GM19455 (cell line): ENCODE results near the gene MUSTN1.

Experiments used
- ATAC-seq: cut with Tn5 transposase; IDR thresholded peaks from one replicate; pipeline ENCODE4 v1.9.1; 2021; ENCODE audit not compliant: unreplicated experiment

Gene MUSTN1

DNA sequence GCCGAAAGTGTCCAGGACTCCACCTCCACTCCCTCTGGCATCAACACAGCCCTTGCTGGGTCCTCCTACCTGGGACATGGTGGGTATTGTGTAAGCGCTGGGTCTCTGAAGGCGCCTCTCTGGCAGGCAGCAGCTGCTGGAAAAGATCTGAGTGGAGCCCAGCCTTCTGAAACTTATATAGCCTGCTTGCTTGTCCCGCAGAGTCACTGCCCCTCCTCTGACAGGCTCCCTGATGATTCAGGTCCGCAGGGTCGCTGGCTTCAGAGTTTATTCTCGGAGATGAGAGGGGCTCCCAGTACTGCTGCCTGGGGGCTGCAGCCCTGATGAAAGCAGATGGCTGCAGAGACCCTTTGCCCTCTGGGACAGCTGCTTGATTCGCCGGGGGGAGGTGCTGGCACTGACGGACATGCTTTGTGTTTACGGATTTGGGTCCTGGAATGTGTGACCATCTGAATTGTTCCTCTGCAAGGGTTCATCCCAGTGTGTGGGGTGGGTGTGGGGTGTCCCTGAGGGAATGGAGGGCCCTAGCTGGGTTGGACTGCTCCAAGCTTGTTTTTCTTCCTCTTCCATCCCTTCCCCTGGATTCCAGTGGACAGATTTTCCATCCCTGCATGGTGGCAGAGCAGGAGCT lies at the start of gene MUSTN1:
TSS of gene MUSTN1 (minus strand) at position 149 of the 631 bp plus-strand sequence. CDS start at position 78, 71 bp downstream.
- no peak for ATAC-seq

- no peak for ATAC-seq
Observed at GRCh38 chr3:52882377-52882776, 47.6 kb upstream of the MUSTN1 start.

DNA sequence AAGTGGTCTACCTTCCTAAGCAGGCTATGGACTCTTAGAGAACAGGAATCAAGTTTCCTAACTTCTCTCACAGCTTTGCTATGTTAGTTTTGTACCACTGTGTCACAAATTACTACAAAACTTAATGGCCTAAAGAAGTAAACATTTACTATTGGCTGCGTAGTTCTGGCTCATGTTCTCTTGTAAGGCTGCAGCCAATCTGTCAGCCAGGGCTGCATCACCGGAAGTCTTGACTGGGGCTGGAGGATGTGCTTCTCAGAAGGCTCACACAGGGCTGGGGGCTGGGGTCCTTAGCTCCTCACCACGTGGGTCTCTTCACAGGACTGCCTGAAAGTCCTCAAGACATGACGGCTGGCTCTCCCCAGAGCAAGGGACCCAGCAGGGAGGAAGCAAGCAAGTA lies 47.1 kb upstream of the MUSTN1 start:
- ATAC-seq = no peak

- ATAC-seq = no peak
Observed at GRCh38 chr3:52880474-52880873, 45.7 kb upstream of the MUSTN1 start.

DNA sequence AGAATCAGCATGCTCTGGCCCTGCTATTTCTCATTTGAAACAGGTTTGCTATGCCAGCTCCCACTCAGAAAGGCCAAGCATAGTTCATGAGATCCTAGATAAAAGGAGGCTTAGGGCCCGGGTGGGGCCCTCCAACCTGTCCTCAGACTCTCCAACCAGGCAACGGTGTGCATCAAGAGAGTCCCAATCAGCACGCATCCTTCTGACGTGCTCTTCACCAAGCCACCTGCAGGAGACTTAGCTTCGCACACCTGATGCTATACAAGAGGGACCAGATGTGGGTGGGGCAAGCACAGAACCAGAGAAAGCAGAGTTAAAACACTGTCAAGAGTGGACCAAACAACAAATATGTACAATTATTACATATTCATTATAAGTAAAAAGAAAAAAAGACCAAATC lies 45.2 kb upstream of the MUSTN1 start:
- no peak for ATAC-seq

- ATAC-seq = no peak
Observed at GRCh38 chr3:52879581-52879980, 44.8 kb upstream of the MUSTN1 start.

DNA sequence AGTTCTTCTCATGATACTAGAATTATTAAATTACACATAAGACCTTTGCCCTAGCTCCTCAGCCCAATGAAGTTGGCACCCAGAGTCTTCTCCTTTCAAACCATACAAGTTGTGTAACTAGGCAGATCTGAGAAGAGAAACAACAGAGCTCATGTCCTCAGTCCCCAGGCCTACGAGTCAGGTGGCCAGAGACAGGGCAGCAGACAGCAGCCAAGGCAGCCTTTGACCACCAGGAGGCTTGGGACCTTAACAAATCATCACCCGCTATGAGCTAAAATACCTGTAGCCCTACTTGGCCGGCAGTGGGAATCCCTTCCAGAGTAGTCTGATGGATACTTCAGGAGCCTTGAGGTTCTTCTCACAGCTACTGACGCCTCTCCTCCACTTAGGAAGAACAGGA lies 44.3 kb upstream of the MUSTN1 start:
- ATAC-seq = no peak

DNA sequence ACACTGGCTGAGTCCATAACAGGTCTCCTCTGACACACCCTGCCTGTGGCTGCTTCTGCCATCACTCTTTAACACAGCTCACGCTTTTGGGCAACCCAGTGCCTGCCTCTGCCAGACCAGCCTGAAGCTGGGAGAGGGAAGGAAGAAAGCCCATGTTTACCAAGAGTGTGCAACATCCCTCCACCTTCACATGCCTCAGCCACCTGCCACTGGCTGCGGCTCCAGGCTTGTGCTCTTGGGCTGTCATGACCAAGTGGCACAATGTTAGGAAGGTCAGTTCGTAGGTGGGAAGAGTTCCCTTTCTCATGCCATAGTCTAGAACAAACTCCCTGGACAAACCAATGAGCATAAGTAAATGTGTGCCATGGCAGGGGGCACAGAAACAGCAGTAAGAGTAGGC lies 42.3 kb upstream of the MUSTN1 start:
- no peak for ATAC-seq

DNA sequence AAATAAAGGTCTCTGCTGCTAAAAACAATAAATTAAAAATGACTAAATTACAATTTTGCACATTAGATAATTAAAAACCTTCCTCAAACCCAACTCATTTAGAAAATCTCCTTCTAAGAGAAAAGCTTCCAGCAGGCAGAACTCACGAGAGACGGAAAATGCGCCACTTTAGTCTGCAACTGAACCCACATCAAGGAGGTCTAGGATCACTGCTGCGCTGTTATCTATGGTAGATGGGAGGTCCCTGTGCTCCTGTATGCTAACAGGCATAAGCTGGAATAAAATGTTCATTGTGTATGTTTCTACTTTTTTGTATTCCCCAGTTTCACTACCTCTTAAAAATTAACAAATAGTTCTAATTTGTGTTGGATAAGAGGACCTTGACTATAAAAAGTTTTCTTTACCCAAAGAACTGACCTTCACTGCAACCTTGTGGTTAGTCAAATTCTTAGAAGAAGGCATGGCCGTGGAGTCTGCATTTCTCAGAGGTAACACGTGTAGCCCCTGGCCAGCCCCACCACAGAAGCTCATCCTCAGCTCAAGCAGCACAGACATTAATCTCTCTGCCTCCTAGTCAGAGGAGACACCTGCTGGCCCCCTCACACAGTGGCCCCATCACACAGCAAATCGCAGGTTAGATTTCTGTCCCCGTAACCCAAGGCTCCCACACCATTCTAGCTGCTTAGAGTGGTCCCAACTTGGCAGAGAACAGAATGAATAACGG lies 40.2 kb upstream of the MUSTN1 start:
- no peak for ATAC-seq

GRCh38 chr3:52874160-52874701 lies 39.4 kb upstream of the MUSTN1 start:
- no peak for ATAC-seq

GRCh38 chr3:52873433-52874159 lies 38.8 kb upstream of the MUSTN1 start:
- no peak for ATAC-seq

DNA sequence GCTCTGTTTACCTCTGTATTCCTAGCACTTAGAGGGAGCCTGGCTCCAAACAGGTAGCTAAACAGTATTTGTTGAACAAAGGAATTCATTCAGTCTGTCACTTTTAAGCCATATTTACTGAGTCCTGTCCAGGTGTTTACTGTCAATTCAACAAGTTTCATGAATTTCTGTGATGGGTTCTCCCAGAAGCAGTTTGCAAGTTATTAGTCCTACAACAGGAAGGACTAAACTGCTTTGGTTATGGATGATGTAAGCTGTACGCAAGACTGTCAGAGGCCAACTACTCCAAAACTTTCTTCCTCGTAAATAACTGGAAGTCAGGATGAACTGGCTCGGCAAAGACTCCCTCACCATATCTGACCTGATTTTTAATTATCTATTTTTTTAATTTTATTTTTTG lies 37.4 kb upstream of the MUSTN1 start:
- ATAC-seq = no peak

GRCh38 chr3:52871761-52872160 lies 36.9 kb upstream of the MUSTN1 start:
- no peak for ATAC-seq

- no peak for ATAC-seq
Observed at GRCh38 chr3:52870471-52870870, 35.7 kb upstream of the MUSTN1 start.

GRCh38 chr3:52866427-52866826 lies 31.6 kb upstream of the MUSTN1 start:
- ATAC-seq = no peak

- no peak for ATAC-seq
Observed at GRCh38 chr3:52865994-52866393, 31.2 kb upstream of the MUSTN1 start.

- ATAC-seq = no peak
Observed at GRCh38 chr3:52860424-52860768, 25.6 kb upstream of the MUSTN1 start.

DNA sequence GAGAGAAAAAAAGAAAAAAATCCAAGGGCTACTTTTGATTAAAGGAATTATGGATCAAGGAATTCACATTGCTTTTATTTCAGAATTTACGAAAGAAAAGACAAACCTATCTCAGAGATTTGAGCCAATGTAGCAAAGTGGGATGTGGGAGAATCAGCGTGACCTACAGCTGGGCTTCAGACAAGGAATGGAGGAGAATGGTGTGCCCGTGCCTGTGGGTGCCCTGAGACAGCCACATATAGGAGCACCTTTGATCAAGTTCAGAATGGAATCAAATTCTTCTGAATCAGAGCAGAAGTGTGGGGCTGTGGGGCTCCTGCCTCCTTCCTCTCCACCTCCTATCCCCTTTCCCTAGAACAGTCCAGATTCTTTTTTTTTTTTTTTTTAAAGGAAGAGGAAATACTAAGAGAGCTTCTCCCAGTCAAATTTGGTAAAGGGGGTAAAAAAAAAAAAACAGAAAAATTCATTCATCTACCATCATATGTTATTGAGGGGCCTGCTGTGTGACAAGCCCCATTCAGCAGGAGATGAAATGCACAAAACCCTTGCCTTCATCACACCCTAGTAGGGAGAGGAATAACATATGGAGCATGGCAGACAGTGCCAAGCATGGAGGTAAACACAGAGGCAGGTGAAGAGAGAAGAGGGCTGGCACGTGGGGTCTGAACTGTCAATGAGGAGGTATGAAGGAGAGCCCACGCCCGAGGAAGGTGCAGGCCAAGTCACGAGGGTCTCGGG lies 25.0 kb upstream of the MUSTN1 start:
- ATAC-seq = no peak

DNA sequence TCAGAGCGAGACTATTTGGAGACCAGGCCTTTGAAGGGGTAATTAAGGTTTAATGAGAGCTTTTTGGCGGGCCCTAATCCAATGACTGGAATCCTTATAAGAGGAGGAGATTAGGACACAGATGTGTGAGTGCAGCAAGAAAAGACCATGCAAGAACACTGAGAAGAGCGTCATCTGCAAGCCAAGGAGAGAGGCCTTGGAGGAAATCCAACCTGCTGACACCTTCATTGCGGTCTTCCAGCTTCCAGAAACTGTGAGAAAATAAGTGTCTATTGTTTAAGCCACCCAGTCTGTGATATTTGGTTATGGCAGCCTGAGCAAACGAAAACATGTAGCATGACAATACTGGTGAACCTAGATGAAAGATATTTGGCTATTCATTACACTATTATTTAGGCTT lies 23.0 kb upstream of the MUSTN1 start:
- no peak for ATAC-seq

- no peak for ATAC-seq
Observed at GRCh38 chr3:52857133-52857532, 22.3 kb upstream of the MUSTN1 start.

DNA sequence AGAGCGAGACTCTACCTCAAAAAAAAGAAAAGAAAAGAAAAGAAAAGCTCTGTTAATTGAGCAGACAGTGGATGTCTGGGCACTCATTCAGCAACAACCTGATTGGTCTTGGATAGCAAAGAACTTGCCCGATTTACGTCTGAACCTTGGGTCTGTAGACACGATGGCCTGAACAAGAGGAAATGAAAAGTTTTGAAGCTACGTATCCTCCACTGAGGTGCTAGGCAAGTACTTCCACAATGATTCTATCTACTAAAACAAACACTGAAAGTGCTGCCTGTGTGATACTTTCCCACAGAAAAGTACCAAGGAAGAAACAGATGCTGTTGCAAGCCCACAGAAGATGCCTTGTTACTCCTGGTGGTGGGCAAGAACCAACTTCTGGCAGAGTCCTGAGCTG lies 21.8 kb upstream of the MUSTN1 start:
- ATAC-seq = no peak
